ENCODE data around the gene GDI1. TPM values are rescaled to one million over a fixed set of nuclear protein-coding genes. Genes with fewer than 3 reads are reported as not detected.

Gene GDI1
- total RNA-seq, 1 experiment from 2014 or later = 222 TPM

DNA sequence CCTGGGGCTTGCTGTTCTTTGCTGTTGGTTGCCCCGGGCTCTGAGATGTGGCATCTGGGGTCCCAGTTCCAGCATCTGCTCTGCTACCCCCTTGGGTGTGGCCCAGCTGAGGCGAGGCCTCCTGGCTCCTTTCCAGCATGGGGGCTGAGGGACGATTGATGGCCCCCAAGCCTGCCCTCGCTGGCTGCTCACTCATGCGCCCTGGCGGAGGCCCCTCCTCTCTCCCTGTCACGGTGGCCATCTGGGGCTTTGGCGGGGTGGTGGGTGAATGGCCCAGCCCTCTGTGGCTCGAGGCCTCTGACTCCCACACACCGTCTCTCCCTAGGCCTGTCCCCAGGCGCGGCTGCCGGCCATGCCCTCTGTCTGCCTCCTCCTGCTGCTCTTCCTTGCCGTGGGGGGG is 22.9 kb downstream of the GDI1 start:
- no peak for DNase-seq (ENCODE audit: low read depth)

DNA sequence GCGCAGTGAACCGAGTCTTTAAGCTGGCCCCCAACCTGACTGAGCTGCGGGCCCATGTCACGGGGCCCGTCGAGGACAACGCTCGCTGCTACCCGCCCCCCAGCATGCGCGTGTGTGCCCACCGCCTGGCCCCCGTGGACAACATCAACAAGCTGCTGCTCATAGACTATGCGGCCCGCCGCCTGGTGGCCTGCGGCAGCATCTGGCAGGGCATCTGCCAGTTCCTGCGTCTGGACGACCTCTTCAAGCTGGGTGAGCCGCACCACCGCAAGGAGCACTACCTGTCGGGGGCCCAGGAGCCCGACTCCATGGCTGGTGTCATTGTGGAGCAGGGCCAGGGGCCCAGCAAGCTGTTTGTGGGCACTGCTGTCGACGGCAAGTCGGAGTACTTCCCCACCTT is 23.4 kb downstream of the GDI1 start:
- no peak for DNase-seq (ENCODE audit: low read depth)

DNA sequence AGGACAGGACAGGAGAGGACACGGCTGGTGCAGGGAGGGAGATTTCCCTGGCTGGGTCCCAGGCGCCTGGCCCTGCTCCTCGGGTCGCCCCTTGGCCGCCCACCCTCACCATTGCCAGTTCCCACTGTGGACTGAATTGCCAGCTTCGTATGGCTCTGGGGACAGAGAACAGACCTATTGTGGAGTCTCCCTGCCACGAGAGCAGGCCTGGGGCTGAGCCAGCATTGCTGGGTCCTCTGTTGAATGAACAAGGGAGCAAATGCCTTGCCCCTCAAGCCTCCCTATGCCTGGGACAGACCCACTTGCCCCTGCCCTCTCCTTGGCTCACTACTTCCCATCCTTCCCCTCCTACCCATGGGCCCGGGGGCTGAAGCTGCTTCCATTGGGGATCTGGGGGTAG is 25.4 kb downstream of the GDI1 start:
- DNase-seq (ENCODE audit: low read depth) = no peak

DNA sequence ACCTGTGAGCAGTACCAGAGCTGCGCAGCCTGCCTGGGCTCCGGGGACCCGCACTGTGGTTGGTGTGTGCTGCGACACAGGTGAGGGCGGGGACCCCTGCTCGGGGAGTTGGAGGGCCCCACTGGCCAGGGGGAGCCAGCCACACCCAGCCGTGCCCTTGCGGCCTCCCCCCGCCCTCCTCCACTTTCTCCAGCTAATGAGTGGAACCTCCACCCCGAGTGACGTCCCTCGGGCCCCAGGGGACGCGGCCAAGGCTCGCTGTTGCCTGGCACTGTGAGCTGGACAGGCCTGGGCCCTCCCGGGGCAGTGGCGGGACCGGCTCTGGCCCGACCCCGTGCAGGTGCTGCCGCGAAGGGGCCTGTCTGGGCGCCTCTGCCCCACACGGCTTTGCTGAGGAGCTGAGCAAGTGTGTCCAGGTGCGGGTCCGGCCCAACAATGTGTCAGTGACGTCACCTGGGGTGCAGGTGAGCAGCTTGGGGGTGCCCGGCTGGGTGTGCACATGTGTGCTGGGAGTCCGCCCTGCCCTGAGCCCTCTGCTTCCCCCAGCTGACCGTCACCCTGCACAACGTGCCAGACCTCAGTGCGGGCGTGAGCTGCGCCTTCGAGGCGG is 26.8 kb downstream of the GDI1 start:
- no peak for DNase-seq (ENCODE audit: low read depth)

DNA sequence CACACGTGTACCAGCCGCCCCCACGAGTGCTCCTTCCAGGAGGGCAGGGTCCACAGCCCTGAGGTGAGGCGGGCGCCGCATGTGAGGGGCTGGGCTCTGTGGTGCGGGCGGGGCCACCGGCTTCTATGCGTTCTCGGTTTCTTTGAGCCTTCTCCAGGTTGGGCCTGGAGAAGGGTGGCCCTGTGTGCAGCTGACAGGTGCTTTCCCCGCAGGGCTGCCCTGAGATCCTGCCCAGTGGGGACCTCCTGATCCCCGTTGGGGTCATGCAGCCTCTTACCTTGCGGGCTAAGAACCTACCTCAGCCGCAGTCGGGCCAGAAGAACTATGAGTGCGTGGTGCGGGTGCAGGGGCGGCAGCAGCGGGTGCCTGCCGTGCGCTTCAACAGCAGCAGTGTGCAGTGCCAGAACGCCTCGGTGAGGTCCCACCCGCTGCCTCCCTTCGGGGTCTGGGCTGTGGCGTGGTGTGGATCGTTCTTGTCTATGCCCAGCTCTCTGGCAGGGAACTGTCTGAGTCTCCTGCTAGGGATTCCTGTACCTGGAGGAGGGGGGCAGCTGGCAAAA is 27.9 kb downstream of the GDI1 start:
- DNase-seq (ENCODE audit: low read depth) = no peak

DNA sequence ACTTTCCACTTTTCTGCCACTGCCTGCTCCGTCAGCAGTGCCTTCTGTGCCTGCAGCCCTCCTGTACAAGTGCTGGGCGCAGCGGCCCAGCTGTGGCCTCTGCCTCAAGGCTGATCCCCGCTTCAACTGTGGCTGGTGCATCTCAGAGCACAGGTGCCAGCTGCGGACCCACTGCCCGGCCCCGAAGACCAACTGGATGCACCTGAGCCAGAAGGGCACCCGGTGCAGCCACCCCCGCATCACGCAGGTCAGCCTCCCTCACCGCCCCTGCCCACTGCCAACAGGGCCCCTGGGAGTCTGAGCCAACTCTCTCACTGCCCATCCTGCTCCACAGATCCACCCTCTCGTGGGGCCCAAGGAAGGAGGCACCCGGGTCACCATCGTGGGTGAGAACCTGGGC is 28.6 kb downstream of the GDI1 start:
- no peak for DNase-seq (ENCODE audit: low read depth)

DNA sequence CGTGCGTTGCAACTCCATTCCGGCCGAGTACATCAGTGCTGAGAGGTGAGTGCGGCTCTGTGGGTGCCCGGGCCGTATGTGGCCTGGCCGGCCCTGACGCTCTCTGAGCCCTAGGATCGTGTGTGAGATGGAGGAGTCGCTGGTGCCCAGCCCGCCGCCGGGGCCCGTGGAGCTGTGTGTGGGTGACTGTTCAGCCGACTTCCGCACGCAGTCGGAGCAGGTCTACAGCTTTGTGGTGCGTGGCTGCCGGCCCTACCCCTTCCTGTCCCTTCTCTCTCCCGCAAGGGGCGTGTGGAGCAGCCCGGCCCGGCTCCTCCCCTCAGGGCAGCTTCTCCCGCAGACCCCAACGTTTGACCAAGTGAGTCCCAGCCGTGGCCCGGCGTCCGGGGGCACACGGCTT is 29.1 kb downstream of the GDI1 start:
- DNase-seq (ENCODE audit: low read depth) = no peak

DNA sequence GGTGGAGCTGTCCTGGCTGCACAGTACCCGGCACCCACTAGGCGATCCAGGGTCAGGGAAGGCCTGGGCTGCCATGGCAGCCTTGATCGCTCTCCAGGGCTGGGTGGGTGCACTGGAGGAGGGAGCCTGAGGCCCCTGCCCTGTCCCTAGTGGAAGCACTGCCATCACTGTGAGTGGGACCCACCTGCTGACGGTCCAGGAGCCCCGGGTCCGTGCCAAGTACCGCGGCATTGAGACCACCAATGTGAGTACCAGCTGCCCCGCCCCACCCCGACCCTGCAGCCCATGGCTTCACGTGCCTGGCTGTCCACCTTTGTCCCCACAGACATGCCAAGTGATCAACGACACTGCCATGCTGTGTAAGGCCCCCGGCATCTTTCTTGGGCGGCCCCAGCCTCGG is 30.0 kb downstream of the GDI1 start:
- DNase-seq (ENCODE audit: low read depth) = no peak

DNA sequence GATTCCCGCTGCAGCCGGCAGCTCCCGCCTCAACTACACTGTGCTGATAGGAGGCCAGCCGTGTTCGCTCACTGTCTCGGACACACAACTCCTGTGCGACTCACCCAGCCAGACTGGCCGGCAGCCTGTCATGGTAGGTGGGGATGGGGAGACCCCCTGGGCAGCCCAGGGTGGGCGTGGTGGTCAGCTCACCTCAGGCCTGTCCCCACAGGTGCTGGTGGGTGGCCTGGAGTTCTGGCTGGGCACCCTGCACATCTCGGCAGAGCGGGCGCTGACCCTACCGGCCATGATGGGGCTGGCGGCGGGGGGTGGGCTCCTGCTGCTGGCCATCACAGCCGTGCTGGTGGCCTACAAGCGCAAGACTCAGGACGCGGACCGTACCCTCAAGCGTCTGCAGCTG is 30.6 kb downstream of the GDI1 start:
- DNase-seq (ENCODE audit: low read depth) = no peak

DNA sequence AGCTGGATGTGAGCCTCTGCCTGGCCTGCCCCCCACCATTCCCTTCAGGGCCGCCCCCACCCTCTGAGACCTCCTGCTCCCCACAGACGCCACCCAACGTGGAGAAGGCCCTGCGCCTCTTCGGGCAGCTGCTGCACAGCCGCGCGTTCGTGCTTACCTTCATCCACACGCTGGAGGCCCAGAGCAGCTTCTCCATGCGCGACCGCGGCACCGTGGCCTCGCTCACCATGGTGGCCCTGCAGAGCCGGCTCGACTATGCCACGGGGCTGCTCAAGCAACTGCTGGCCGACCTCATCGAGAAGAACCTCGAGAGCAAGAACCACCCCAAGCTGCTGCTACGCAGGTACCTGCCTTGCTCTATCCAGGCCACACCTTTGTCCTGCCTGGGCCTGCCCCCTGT is 31.3 kb downstream of the GDI1 start:
- no peak for DNase-seq (ENCODE audit: low read depth)

DNA sequence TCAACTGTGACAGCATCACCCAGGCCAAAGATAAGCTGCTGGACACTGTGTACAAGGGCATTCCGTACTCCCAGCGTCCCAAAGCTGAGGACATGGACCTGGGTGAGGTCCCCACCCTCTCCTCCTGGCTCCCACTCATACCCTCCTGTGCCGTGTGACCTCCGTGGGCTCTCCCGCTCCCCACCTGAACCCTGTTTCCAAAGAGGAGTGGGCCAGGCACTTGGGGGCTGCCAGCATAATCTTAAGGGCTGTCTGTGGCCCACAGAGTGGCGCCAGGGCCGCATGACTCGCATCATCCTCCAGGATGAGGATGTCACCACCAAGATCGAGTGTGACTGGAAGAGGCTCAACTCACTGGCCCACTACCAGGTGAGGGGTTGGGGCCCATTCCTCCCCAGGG is 32.2 kb downstream of the GDI1 start:
- DNase-seq (ENCODE audit: low read depth) = no peak

DNA sequence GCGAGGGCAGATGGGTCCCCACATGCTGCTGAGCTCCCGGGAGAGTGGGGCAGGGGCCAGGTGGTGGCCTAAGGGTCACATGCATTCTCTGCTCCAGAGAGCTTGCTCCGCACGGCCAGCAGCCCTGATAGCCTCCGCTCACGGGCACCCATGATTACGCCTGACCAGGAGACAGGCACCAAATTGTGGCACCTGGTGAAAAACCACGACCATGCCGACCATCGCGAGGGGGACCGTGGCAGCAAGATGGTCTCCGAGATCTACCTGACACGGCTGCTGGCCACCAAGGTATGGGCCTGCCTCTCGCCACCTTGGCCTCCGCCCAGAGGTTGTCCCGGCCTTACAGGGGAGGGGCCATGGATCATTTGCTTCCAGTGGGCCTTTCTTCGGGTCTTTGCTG is 32.9 kb downstream of the GDI1 start:
- no peak for DNase-seq (ENCODE audit: low read depth)

DNA sequence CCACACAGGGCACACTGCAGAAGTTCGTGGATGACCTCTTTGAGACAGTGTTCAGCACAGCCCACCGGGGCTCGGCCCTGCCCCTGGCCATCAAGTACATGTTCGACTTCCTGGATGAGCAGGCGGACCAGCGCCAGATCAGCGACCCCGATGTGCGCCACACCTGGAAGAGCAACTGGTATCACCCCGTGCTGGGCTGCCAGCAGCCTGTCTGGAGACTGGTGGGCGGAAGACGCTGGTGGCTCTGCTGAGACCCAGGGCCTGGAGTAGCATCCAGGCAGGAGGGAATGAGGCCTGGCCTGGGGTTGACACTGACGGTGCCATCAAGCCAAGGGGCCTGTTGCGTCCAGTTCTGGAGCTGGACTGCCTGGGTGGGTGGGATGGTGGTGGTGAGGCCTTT is 33.5 kb downstream of the GDI1 start:
- DNase-seq (ENCODE audit: low read depth) = no peak

DNA sequence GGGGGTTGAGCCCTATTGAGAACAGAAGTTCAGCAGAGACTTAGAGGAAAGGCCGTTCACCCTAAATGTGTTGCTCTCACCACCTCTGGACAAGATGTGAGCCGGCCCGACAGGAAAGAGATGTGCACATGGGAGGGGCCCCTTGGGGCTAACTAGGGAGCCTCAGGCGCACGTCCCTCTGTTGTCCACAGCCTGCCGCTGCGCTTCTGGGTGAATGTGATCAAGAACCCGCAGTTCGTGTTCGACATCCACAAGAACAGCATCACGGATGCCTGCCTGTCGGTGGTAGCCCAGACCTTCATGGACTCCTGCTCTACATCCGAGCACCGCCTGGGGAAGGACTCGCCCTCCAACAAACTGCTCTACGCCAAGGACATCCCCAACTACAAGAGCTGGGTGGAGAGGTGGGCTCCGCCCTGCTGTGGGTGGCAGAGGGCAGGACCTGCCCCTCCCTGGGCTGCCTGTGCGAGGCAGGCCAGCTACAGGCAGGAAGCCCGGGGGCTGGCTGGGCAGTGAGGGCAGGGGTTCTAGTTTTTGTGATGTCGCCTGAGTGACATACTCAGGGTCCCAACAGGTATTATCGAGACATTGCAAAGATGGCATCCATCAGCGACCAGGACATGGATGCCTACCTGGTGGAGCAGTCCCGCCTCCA is 34.1 kb downstream of the GDI1 start:
- no peak for DNase-seq (ENCODE audit: low read depth)

DNA sequence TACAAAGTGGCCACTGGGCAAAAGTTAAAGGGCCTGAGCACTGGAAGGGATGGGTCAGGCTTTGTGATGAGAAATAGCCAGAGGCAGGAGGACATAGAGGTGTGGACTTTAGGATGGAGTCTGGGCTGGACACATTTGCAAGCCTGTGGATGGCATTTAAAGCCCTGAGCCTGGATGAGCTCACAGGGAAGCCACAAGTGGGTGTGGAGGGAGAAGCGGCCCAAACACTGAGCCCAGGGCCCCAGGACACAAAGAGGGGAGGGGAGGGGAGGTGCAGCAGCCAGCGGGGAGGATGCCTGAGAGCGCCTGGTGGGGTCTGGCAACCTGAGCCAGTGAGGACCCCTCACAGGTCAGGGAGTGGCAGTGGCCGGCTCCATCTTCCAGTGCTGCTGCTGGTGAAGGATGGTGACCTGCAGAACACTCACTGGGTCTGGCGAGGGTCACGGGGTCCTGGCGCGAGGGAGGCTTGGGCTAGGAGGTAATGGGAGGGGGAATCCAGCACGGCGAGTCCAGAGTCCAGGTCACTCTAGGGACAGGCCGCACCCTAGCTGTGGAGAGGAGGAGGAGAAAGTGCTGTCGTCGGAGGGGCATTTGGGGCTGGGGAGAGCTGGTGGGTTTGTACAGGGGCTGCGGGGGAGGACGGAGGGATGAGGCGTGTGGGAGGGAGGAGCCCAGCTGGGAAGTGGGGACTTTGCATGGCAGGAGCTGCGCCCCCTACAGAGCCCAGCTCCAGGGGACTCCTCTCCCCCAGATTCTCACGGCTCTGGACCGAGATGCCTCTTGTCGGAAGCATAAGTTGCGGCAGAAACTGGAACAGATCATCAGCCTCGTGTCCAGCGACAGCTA is 35.1 kb downstream of the GDI1 start:
- DNase-seq (ENCODE audit: low read depth) = no peak

DNA sequence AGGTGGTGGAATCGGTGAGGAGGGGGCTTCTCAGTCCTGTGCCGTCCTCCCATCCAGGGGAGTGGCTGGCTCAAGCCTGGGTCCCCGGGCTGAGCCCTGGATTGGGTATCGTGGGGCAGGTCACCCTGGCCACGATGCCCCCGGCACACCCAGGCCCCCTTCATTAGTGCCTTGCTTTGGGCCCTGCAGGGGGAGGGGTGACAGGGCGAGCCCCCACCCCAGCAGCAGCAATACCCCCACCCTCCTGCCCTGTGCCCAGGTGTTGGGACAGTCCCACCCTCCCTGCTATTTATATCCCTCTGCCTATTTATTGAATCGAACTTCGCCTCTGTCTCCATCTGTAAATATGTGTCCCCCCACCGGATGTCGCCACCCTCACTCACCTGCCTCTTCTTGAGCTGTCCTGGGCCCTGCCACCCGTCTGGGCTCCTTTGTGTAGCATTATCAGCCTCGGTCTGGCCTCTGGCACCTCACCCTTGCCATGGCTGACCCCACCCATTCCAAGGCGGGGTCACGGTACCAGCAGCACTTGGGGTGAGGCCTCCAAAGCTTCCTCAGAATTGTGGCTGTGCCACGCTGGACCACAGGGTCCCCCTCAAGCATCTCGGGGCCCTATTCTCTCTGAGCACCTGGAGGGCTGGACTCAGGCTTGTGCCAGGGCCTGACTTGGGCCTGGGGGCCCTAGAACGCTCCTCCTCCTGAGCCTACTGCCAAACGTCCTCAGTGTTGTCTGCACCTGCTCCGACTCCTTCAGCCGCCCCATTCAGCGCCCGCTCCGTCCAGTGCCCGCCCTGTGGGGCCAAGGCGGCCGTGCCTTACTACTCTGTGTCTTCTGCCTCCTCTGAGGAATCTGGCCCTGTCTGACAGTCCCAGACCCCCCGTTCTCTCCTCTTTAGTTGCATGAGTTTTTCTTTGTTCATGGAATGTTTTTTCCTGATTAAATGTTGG is 36.0 kb downstream of the GDI1 start:
- DNase-seq (ENCODE audit: low read depth) = no peak

DNA sequence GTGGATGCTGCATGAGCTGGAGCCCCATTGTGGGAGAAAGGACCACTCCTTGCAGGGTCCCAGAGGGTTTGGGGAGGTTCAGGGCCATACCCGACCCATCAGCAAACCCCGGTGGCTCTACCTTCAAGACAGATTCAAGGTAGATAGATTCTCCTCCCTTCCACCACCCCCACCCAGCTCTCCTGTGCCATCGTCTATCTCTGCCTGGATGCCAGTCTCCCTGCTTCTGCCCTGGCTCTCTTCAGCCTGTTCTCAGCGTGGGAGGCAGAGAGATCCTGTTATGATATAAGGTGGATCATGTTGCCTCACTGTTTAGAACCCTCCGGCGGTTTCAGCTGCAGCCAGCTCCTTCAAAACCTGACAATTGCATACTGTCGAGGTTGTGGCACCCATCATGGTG is 36.7 kb downstream of the GDI1 start:
- no peak for DNase-seq (ENCODE audit: low read depth)

DNA sequence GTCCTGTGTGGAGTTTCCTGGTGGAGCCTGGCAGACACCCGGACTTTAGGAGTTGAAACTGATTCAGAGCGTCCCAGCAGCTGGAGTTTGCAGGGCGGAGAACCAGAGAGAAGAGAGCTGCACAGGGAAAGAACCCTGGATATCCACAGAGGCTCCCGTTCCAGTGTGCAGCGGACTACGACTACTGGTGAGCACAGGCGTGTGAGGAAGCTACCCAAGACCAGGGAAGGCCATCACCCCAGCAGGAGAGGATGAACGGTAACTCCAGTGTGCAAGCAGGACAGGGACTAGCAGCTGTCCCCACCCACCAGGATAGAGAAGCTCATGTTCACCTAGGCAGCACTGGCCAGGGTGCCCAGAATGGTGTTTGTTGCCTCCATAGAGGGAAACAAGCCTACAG is 39.9 kb downstream of the GDI1 start:
- DNase-seq (ENCODE audit: low read depth) = no peak

DNA sequence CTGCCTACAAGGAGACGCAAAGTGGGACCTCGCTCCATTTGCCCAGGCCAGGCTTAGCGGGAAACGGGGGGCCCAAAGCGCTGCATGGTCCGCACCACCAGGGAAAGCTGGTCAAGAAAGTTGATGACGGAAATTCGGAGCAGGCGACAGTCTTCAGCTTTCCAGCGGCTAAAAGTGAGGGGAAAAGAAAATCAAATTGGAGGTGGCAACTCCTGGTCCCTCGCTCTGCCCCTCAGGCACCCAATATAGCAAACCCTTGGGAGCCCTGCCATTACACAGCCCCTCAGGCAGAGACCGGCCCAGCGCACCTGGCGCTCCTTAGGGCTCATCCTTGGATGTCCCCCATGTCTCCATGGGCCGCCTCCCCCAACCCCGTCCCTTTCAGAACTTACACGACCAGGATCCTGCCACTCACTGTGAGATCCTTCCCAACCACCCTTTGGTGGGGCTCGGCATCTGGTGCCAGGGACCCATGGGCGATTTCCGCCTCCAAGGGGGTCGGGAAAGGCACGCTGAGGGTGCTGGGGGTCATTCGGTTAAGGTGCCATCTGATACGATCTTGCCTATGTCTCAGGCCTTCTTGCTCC is 41.0 kb downstream of the GDI1 start:
- DNase-seq (ENCODE audit: low read depth) = no peak

DNA sequence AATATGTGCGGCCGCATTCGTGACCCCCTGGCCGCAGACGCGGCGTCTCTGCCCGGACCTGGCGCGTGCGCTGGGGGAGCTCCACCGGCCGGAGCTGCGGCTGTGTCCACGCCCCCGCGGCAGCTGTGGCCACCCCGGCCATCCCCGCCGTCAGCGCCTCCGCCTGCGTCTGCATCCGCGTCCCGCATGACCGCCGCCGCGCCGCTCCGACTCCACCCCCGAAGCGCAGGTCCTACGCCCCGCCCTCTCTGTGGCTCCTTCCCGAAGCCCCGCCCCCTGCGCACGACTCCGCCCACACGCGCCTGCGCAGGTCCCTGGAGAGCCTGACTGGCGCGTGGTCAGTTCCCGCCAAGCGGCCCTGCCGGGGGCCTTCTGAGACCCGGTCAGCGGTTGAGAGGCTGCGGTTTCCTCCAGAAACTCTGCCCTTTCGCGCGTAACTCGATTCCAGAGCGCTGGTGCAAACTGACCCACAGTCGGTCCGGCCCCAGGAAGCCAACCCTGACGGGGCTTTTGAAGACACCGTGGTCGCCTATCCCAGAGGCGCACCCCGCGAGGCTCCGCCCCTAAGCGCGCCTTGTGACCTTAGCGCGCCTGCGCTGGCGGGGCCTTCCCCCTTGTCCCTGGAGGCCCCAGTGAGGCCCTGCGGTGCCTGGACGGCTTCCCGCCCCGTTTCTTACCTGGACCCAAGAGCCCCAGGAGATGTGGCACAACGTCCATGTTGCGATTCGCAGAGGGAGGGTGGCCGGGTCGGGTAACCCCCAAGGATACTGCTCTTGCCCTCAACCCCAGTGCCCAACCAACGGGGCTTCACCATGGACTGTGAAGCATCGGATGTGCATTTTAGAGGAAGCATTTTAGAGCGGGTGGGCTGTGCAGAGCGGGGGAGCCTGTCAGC is 42.0 kb downstream of the GDI1 start, which contains the start of gene LAGE3:
TSS of gene LAGE3 (minus strand) at position 554 of the 895 bp plus-strand sequence. CDS start at position 188, 366 bp downstream.
- DNase-seq (ENCODE audit: low read depth) = peak; percentile 89
